ENCODE data around the gene MEI1. TPM values are rescaled to one million over a fixed set of nuclear protein-coding genes. Genes with fewer than 3 reads are reported as not detected.

The MEI1 gene
- total RNA-seq, 2 donors from 2014 or later = 0.71 to 15.5 TPM

GRCh38 chr22:41757502-41757901 lies 58.2 kb downstream of the MEI1 start:
- Histone ChIP-seq H3K27me3 (no peaks in the 10 kb centered on the region), H3K4me3 (no peak overlapping the region), H3K4me1 (no peaks in the 10 kb centered on the region), H3K9me3 (no peaks in the 10 kb centered on the region), H3K36me3 (no peaks in the 10 kb centered on the region), H3K27ac (no peak overlapping the region)
- TF ChIP-seq CTCF (IDR thresholded peaks at IDR 0.05) = no peak
- no peak for DNase-seq (ENCODE audit: low spot score)

- TF ChIP-seq CTCF (IDR thresholded peaks at IDR 0.05) = no peak
- no peak overlapping the region for H3K4me3 ChIP-seq
- H3K27ac ChIP-seq = no peak overlapping the region
- no peak for DNase-seq (ENCODE audit: low spot score)
- H3K4me1 ChIP-seq = no peaks in the 10 kb centered on the region
- no peaks in the 10 kb centered on the region for H3K9me3 ChIP-seq
- H3K36me3 ChIP-seq = no peaks in the 10 kb centered on the region
- no peaks in the 10 kb centered on the region for H3K27me3 ChIP-seq
Observed at GRCh38 chr22:41758231-41758630, 58.9 kb downstream of the MEI1 start.

GRCh38 chr22:41762980-41763779 lies 63.9 kb downstream of the MEI1 start:
- Histone ChIP-seq H3K27ac (no peak overlapping the region), H3K4me1 (no peaks in the 10 kb centered on the region), H3K27me3 (no peaks in the 10 kb centered on the region), H3K4me3 (no peak overlapping the region), H3K9me3 (no peaks in the 10 kb centered on the region), H3K36me3 (no peaks in the 10 kb centered on the region)
- no peak for DNase-seq (ENCODE audit: low spot score)
- peak in 1 of 2 donors; percentile 24 for TF ChIP-seq CTCF (IDR thresholded peaks at IDR 0.05)

GRCh38 chr22:41766476-41766875 lies 67.2 kb downstream of the MEI1 start:
- Histone ChIP-seq H3K36me3 (no peaks in the 10 kb centered on the region), H3K4me3 (no peak overlapping the region), H3K27me3 (no peaks in the 10 kb centered on the region), H3K27ac (no peak overlapping the region), H3K4me1 (no peaks in the 10 kb centered on the region), H3K9me3 (no peaks in the 10 kb centered on the region)
- no peak for TF ChIP-seq CTCF (IDR thresholded peaks at IDR 0.05)
- DNase-seq (ENCODE audit: low spot score) = no peak

- H3K4me3 ChIP-seq = no peak overlapping the region
- H3K9me3 ChIP-seq = no peaks in the 10 kb centered on the region
- no peaks in the 10 kb centered on the region for H3K27me3 ChIP-seq
- DNase-seq (ENCODE audit: low spot score) = no peak
- H3K4me1 ChIP-seq = no peaks in the 10 kb centered on the region
- no peak overlapping the region for H3K27ac ChIP-seq
- no peak for TF ChIP-seq CTCF (IDR thresholded peaks at IDR 0.05)
- no peaks in the 10 kb centered on the region for H3K36me3 ChIP-seq
Observed at GRCh38 chr22:41768430-41768829, 69.1 kb downstream of the MEI1 start.
